Liver (tissue), 9 donors: ENCODE data around the gene STX17. TPM values are rescaled to one million over a fixed set of nuclear protein-coding genes. Genes with fewer than 3 reads are reported as not detected.

Source experiments
- DNase-seq: peaks from one replicate; pipeline ENCODE4 v3.0.0-alpha.2; 2017; ENCODE audit warnings: low spot score
- H3K27ac ChIP-seq, 2 donors: one replicate each; pipeline ENCODE4 v1.7.0; 2013; ENCODE audit warnings: inconsistent platforms in 2 of 2, low read length in 2 of 2, control low read depth in 1 of 2, low read depth in 1 of 2, mild to moderate bottlenecking in 1 of 2
- H3K27me3 ChIP-seq, 4 donors: one replicate each; pipeline versions ENCODE4 v1.6.1 to v1.7.0; 2013; ENCODE audit warnings: low read length in 3 of 4, inconsistent platforms in 1 of 4, mild to moderate bottlenecking in 1 of 4, moderate library complexity in 1 of 4; ENCODE audit not compliant: control insufficient read depth in 4 of 4, insufficient read depth in 4 of 4
- H3K36me3 ChIP-seq, 4 donors: one replicate each; pipeline versions ENCODE4 v1.6.1 to v1.7.0; 2013; ENCODE audit warnings: low read length in 3 of 4, mild to moderate bottlenecking in 3 of 4, low read depth in 1 of 4, moderate library complexity in 1 of 4; ENCODE audit not compliant: control insufficient read depth in 4 of 4, insufficient read depth in 3 of 4
- H3K4me1 ChIP-seq, 4 donors: one replicate each; pipeline versions ENCODE4 v1.6.1 to v1.7.0; 2013; ENCODE audit warnings: low read length in 3 of 4, mild to moderate bottlenecking in 3 of 4, moderate library complexity in 1 of 4; ENCODE audit not compliant: control insufficient read depth in 4 of 4, insufficient read depth in 4 of 4
- H3K4me3 ChIP-seq, 3 donors: one replicate each; pipeline versions ENCODE4 v1.6.1 to v1.7.0; 2013; ENCODE audit warnings: low read length in 3 of 3, control low read depth in 1 of 3, low read depth in 1 of 3, mild to moderate bottlenecking in 1 of 3
- H3K9ac ChIP-seq, 2 donors: one replicate each; pipeline ENCODE4 v1.7.0; 2013; ENCODE audit warnings: low read length in 2 of 2, mild to moderate bottlenecking in 2 of 2, moderate library complexity in 2 of 2, control low read depth in 1 of 2, low read depth in 1 of 2
- H3K9me3 ChIP-seq, 4 donors: one replicate each; pipeline versions ENCODE4 v1.6.1 to v1.7.0; 2013; ENCODE audit warnings: low read length in 3 of 4; ENCODE audit not compliant: control insufficient read depth in 4 of 4
- ATF3 ChIP-seq: IDR thresholded peaks from 2 replicates; pipeline ENCODE4 v1.6.1; 2016; ENCODE audit warnings: antibody characterized with exemption
- CTCF ChIP-seq: fragments of 150-350 bp; IDR thresholded peaks from 2 replicates; pipeline ENCODE4 v1.5.1; 2017; ENCODE audit warnings: improper control_type of control experiment, low read depth, low read length; ENCODE audit not compliant: missing input control
- EGR1 ChIP-seq, 2 donors: IDR thresholded peaks; 2 replicates each; pipeline ENCODE4 v1.6.1; 2016 to 2018; ENCODE audit warnings: antibody characterized with exemption in 2 of 2, low read depth in 2 of 2
- FOXA1 ChIP-seq: IDR thresholded peaks from 2 replicates; pipeline ENCODE4 v1.6.1; 2016; ENCODE audit warnings: antibody characterized with exemption
- FOXA2 ChIP-seq: IDR thresholded peaks from 2 replicates; pipeline ENCODE4 v1.6.1; 2016; ENCODE audit warnings: antibody characterized with exemption
- GABPA ChIP-seq, 2 donors: IDR thresholded peaks in 1 of 2; conservative IDR thresholded peaks in 1 of 2; 2 replicates each; pipeline ENCODE4 v1.6.1; 2016; ENCODE audit warnings: antibody characterized with exemption in 2 of 2, mild to moderate bottlenecking in 1 of 2, moderate library complexity in 1 of 2
- HNF4A ChIP-seq, 2 donors: conservative IDR thresholded peaks; 2 replicates each; pipeline ENCODE4 v1.6.1; 2016; ENCODE audit warnings: antibody characterized with exemption in 2 of 2, mild to moderate bottlenecking in 2 of 2
- HNF4G ChIP-seq: IDR thresholded peaks from 2 replicates; pipeline ENCODE4 v1.6.1; 2016; ENCODE audit warnings: antibody characterized with exemption
- JUND ChIP-seq, 2 donors: IDR thresholded peaks; 2 replicates each; pipeline ENCODE4 v1.6.1; 2016; ENCODE audit warnings: antibody characterized with exemption in 2 of 2
- MAX ChIP-seq: IDR thresholded peaks from 2 replicates; pipeline ENCODE4 v1.6.1; 2016; ENCODE audit warnings: antibody characterized with exemption
- NR2F2 ChIP-seq: IDR thresholded peaks from 2 replicates; pipeline ENCODE4 v1.6.1; 2016; ENCODE audit warnings: antibody characterized with exemption
- RAD21 ChIP-seq, 2 donors: IDR thresholded peaks; 2 replicates each; pipeline ENCODE4 v1.6.1; 2016; ENCODE audit warnings: antibody characterized with exemption in 2 of 2, mild to moderate bottlenecking in 2 of 2
- REST ChIP-seq: IDR thresholded peaks from 2 replicates; pipeline ENCODE4 v1.6.1; 2016; ENCODE audit warnings: antibody characterized with exemption, mild to moderate bottlenecking
- RXRA ChIP-seq, 2 donors: IDR thresholded peaks; 2 replicates each; pipeline ENCODE4 v1.6.1; 2017 to 2018; ENCODE audit warnings: antibody characterized with exemption in 2 of 2, mild to moderate bottlenecking in 1 of 2
- SP1 ChIP-seq: IDR thresholded peaks from 2 replicates; pipeline ENCODE4 v1.6.1; 2018; ENCODE audit warnings: antibody characterized with exemption, mild to moderate bottlenecking
- TAF1 ChIP-seq: conservative IDR thresholded peaks from 2 replicates; pipeline ENCODE4 v1.6.1; 2016; ENCODE audit warnings: antibody characterized with exemption, mild to moderate bottlenecking
- YY1 ChIP-seq: IDR thresholded peaks from 2 replicates; pipeline ENCODE4 v1.6.1; 2016; ENCODE audit warnings: antibody characterized with exemption, mild to moderate bottlenecking
- ZBTB33 ChIP-seq: IDR thresholded peaks from 2 replicates; pipeline ENCODE4 v1.6.1; 2016; ENCODE audit warnings: antibody characterized with exemption
- WGBS: extraction: QIAGEN DNeasy Blood & Tissue Kit; methylation state at CpG from one replicate; pipeline ENCODE4 v1.1.7; 2013; 5-methylcytosine and 5-hydroxymethylcytosine counted together
- polyA plus RNA-seq, 2 donors: library from polyadenylated mRNA; stranded (reverse) in 1 of 2; unstranded in 1 of 2; fragments of 200-250 nt in 1 of 2; fragments of >200 nt in 1 of 2; fragmentation: Nextera tagmentation in 1 of 2; extraction: Ambion mirVana in 1 of 2; gene quantifications; one replicate each; pipeline versions ENCODE4 v1.2.1 to v1.2.3, GENCODE V29; 2013 to 2015
- total RNA-seq, 2 donors: library from RNA; depleted of rRNA; stranded (reverse); fragments of >200 nt; gene quantifications; one replicate each; pipeline ENCODE4 v1.2.3, GENCODE V29; 2014
- donor health status: healthy.
- donor health status: healthy.
- donor health status: healthy.
- donor health status: healthy.
- donor health status: healthy.

The STX17 gene
- total and polyA plus RNA-seq, 4 donors, result 8.3 to 30.9 (median 21.2) TPM

GRCh38 chr9:99931155-99931840 lies 24.8 kb downstream of the STX17 start:
- H3K36me3 ChIP-seq, result peaks cover 0 to 4% (median 0%) of the 10 kb centered on the region in 4 donors
- peak overlapping the region in 1 of 2 donors; percentile 8 for H3K9ac ChIP-seq
- peak overlapping the region; percentile 61 to 78 for H3K27ac ChIP-seq
- H3K9me3 ChIP-seq, result no peaks in the 10 kb centered on the region
- 70% methylated on average over 6 of the region's 6 CpGs for WGBS
- peaks cover 0 to 27% (median 14%) of the 10 kb centered on the region in 4 donors for H3K4me1 ChIP-seq
- no peak for DNase-seq
- TF ChIP-seq MAX (no peak), SP1 (peak; percentile 12), RXRA (IDR thresholded peaks at IDR 0.05) (no peak), HNF4G (no peak), RAD21 (IDR thresholded peaks at IDR 0.05) (no peak), REST (no peak), TAF1 (no peak), CTCF (no peak), JUND (IDR thresholded peaks at IDR 0.05) (peak in 1 of 2 donors; percentile 15), GABPA (IDR thresholded peaks at IDR 0.05 in 1 of 2, conservative IDR thresholded peaks at IDR 0.05 in 1 of 2) (no peak), EGR1 (IDR thresholded peaks at IDR 0.05; ENCODE audit: low read depth in 2 of 2) (no peak), FOXA2 (peak; percentile 30), FOXA1 (no peak), ATF3 (no peak), YY1 (peak; percentile 30), NR2F2 (no peak), HNF4A (conservative IDR thresholded peaks at IDR 0.05) (peak in 1 of 2 donors; percentile 15), ZBTB33 (no peak)
- peak overlapping the region in 2 of 3 donors; percentile 11 to 19 for H3K4me3 ChIP-seq
- no peaks in the 10 kb centered on the region for H3K27me3 ChIP-seq
